Measurements from ENCODE around the gene CLEC16A.

DNA sequence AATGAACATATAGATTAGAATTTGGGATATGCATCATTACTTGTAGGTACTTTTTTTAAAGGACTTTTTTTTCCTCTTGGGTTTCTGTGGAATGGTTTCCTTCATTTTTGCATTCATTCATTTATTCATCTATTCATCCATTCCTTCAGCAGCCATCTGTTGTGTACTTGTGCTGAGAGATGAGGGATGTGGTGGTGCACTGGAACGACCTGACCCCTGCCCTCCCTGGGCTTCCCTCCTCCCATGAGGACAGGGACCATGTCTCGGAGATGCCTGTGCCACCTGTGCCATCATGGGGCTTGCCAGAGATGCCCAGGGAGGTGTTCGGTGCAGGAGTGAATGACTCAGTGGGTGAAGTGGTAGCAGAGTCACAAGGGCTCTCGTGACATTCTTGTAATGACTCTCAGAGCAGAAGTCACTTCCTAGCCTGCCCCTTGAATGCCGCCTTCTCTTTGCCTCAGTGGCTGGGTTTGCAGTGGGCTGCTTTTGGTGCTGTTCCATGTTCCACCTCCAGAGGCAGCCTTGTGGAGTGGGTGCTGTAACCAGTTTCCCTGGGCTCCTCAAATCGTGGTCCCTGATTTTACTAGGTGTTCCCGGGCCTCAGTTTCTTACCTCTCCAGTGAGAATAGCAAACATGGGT lies 43.9 kb downstream of the CLEC16A start:
- TF ChIP-seq CTCF (IDR thresholded peaks at IDR 0.05) (peak in 2 of 6 experiments; percentile 31 to 47), POLR2A (IDR thresholded peaks at IDR 0.05) (no peak)
